Measurements from ENCODE around the gene ATG9B.
A peak's percentile ranks its signal among the peaks of the same experiment; 100 is the strongest.

Gene ATG9B, protein sequence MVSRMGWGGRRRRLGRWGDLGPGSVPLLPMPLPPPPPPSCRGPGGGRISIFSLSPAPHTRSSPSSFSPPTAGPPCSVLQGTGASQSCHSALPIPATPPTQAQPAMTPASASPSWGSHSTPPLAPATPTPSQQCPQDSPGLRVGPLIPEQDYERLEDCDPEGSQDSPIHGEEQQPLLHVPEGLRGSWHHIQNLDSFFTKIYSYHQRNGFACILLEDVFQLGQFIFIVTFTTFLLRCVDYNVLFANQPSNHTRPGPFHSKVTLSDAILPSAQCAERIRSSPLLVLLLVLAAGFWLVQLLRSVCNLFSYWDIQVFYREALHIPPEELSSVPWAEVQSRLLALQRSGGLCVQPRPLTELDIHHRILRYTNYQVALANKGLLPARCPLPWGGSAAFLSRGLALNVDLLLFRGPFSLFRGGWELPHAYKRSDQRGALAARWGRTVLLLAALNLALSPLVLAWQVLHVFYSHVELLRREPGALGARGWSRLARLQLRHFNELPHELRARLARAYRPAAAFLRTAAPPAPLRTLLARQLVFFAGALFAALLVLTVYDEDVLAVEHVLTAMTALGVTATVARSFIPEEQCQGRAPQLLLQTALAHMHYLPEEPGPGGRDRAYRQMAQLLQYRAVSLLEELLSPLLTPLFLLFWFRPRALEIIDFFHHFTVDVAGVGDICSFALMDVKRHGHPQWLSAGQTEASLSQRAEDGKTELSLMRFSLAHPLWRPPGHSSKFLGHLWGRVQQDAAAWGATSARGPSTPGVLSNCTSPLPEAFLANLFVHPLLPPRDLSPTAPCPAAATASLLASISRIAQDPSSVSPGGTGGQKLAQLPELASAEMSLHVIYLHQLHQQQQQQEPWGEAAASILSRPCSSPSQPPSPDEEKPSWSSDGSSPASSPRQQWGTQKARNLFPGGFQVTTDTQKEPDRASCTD

DNA sequence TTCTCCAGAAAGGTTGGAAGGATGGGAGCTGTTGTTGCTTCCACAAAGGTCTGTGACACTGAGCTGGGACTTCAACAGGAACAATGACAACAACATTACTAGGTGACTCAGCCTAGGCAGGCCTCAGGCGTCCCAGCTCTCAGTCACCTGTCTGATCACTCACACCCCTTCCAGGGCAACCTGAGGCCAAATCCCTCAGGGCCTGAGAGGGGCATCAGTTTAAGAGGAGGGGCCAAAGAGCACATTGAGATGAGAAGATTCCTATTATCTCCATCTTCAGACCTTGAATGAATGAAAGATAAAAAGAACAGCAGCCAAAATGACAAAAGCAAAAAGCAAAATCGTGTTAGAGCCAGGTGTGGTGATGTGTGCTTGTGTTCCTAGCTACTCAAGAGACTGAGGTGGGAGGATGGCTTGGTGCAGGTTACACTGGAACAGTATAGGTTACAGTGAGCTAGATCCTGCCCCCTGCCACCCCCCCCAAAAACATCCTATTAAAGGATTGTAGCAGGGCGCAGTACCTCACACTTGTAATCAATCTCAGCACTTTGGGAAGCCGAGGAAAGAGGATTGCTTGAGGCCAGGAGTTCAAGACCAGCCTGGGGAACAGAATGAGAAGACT lies at the start of gene ATG9B:
Gene ATG9B, minus strand, starts transcription at position 60 of the 622 bp plus-strand sequence. CDS start 71 bp downstream, outside the sequence.
- DNase-seq, result no peak

- no peak for DNase-seq
These were observed 49.7 kb upstream of the ATG9B start for GRCh38 chr7:151073990-151074389.

DNA sequence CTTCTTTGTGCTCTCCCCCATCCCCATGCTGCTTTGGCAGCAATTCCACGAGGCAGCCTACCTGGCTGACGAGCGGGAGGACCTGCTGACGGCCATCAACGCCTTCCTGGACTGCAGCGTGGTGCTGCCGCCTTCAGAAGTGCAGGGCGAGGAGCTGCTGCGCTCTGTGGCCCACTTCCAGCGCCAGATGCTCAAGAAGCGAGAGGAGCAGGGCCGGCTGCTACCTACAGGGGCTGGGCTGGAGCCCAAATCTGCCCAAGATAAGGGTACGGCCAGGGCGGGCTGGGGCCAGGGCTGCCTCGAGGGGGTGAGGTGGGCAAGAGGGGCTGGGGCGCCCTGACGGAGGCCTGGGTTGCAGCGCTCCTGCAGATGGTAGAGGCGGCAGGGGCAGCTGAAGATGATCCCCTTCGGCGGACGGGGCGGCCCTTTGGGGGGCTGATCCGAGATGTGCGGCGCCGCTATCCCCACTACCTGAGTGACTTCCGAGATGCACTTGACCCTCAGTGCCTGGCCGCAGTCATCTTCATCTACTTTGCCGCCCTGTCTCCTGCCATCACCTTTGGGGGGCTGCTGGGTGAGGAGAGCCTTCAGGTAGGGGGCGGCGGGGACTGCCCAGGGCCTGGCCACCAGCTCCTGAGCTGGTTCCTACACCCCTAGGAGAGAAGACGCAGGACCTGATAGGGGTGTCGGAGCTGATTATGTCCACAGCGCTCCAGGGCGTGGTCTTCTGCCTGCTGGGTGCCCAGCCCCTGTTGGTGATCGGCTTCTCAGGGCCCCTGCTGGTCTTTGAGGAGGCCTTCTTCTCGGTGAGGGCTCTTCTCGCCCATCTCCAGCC lies 47.0 kb upstream of the ATG9B start:
- no peak for DNase-seq

- no peak for DNase-seq
These were observed 46.3 kb upstream of the ATG9B start for GRCh38 chr7:151070574-151070960.

DNA sequence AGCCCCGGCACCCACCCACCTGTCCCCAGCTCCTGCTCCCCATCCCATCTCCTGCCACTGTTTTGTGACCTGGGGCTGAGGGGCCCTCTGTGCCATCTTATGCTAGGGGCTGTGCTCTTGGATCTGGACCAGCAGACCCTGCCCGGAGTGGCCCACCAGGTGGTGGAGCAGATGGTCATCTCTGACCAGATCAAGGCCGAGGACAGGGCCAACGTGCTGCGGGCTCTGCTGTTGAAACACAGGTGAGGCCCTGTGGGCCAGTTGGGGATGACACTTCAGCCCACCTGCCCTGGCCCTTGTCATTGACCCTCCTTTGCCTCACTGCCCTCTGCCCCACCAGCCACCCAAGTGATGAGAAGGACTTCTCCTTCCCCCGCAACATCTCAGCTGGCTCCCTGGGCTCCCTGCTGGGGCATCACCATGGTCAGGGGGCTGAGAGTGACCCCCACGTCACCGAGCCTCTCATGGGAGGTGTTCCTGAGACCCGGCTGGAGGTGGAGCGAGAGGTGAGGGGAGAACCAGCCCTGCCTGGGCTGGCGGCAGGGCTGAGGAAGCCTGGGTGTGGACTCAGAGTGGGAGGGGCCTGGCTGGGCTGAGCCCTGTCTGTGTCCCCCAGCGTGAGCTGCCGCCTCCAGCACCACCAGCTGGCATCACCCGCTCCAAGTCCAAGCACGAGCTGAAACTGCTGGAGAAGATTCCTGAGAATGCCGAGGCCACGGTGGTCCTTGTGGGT lies 45.7 kb upstream of the ATG9B start:
- DNase-seq, result no peak

- DNase-seq, result no peak
These were observed 43.9 kb upstream of the ATG9B start for GRCh38 chr7:151068069-151068773.

DNA sequence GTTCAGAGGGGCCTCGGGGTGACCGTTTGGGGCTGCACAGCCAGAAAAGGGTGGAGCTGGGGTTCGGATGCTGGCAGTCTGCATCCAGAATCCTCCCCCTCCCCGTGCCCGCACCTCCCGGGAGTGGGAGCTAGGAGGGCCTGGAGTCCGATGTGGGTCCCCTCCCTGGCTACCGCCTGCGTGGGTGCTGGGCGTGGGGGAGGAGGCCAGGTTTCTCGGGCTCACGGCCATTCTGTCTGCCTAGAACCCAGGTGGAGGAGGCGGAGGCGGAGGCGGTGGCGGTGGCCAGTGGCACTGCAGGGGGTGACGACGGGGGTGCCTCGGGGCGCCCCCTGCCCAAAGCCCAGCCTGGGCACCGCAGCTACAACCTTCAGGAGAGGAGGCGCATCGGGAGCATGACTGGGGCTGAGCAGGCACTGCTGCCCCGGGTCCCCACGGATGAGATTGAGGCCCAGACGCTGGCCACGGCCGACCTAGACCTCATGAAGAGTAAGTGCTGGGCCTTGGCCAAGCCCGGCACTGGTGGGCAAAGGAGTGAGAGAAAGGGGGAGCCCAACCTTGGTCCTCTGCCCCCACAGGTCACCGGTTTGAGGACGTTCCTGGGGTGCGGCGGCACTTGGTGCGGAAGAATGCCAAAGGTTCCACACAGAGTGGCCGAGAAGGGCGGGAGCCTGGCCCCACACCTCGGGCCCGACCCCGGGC lies 42.1 kb upstream of the ATG9B start:
- no peak for DNase-seq

DNA sequence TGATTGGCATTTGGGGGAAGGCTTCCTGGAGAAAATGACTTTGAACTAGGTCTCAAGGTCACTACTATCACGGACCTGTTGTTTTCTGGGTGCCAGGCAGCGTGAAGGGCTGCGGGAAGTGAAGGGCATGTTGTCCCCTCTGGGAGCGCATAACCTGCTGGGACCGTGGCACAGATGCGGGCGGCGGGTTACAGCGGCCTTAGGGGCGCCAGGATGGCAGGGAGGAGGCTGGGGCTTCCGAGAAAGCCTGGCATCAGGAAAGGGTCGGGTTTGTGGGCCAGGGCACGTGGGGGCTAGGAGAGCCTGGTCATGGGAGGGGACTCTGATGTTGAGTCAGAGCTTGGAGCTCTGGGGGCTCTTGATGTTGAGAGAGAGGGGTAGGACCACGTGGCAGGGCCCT lies 41.2 kb upstream of the ATG9B start:
- no peak for DNase-seq

GRCh38 chr7:151064993-151065392 lies 40.7 kb upstream of the ATG9B start:
- DNase-seq, result no peak

- DNase-seq, result no peak
These were observed 40.2 kb upstream of the ATG9B start for GRCh38 chr7:151064454-151064853.

- no peak for DNase-seq
These were observed 38.9 kb upstream of the ATG9B start for GRCh38 chr7:151063212-151063561.

DNA sequence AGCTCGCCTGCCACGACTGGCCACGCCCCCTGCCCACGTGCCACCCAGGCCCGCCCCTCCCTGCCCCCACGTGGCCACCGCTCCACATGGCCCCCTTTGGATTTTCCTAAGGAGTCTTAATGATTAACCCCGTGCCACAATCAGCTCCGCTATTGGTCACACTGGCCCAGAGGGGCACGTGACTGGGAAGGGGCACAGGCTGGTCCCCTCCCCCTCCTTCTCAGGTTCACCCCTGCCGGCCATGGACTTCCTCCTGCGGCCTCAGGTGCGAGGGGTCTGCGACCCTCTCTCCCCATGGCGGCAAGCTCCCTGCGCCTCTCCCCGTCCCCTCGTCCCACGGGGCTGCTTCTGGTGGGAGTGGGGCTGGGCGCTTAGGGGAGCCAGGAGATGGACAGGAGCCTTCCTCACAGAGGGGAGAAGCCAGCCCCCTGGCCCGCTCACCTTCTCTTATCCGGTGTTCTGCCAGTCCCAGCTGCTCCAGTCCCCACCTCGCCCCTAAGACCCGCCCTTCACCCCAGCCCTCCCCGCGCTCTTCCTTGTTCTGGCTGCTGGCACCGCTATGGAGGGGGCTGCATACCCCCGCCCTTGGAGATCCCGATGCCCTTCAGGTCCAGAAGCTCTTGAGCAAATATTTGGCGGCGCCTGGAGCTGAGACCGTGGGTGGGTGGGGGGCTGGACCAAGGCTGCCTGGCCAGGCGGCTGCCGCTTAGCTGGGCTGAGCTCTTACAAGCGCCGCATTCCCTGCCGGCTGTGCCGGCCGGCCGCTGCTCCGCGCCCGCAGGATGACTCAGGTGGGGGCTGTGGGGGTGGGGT lies 38.3 kb upstream of the ATG9B start:
- no peak for DNase-seq

GRCh38 chr7:151062111-151062398 lies 37.8 kb upstream of the ATG9B start:
- no peak for DNase-seq

DNA sequence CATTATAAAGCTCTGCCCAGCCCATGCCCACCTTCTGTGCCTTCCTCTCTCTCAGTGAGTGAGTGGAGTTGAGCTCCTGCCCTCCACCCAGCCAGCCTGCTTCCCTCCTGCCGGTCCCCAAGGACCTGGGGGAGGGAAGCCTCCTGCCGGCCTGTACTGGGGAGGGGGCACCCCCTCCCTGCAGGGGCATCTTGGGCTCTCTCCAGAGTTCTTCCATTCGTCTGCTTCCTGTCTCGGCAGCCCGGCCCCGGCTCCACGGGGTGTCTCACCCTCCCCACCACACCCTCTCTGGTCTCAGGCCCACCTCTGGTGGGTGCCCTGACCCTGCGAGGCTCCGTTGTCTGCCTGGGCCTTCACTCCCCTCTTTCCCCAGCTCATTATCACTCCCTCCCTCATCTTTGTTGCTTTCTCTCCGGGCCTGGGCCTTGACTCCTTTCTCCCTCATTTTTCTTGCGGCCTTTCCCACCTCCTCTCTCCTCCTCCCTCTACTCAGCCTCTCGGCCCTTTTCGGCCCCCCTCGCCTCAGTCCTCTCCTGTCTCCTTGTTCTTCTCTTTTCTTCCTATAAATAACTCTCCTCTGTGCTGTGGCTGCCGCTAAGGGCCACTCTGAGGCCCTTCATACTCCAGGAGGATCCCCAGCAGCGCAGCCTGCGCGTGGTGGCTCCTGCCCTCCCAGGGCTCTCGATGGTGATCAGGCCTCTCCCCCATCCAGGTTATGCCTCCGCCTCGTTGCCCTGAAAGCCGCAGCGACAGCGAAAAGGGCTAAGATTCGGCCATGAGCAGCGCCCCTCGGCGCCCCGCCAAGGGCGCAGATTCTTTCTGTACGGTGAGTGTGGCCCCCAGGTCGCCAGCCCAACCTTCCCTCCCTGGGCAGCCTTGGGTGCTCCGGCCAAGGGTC lies 37.2 kb upstream of the ATG9B start:
- DNase-seq, result no peak

- DNase-seq, result no peak
These were observed 36.3 kb upstream of the ATG9B start for GRCh38 chr7:151060416-151061212.

DNA sequence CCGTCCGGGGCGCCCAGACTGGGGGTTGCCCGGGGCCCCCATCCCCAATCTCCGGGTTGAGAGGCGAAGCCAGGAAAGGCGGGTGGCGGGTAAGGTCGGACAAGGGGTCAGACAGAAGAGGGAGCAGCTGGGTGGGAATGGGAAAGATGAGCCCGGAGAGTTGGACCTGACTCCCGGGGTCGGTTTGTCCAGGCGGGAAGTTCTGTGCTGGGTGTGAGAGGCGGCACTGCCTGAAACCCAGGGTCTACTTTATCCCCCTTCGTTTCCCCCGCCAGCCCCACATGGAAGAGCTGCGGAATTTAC lies 35.8 kb upstream of the ATG9B start:
- no peak for DNase-seq

DNA sequence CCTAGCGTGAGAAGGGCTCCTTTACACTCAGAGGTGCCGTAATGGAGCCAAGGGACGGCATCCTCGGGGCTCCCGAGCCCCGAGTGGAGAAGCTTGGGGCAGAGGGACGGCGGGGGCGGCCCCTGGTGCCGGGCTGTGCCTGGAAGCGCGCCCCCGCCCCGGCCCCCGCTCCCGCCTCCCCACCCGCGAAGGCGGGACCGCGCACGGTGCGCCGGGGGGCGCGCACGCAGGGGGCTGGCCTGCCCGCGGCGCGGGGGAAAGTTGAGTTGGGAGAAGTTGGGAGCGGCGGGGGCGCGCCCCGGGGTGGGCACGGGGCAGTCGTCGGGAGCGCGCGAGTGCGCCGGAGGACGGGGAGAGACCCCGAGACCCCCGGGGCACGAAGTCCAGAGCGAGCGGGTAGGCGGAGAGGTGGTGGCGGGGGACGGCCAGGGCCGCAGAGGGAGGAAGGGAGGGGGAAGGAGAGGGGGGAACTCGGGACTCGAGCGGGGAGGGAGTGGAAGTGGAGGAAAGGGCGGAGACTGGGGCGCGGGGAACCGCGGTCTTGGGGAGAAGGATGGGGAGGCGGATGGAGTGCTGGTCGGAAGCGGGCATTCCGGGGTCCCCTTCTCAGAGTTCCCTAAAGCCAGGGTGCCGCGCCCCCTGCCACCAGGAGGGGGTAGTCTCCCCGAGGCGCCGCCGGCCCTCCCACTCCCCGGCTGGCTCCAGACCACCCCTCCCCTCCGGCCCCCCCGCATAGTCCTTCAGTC lies 35.2 kb upstream of the ATG9B start, which contains the start of gene SLC4A2:
Gene SLC4A2, plus strand, starts transcription at position 223 of the 746 bp plus-strand sequence. CDS start 2,399 bp downstream, outside the sequence.
- DNase-seq, result peak; percentile 65
